Measurements from ENCODE around the gene LPAR3. TPM values are rescaled to one million over a fixed set of nuclear protein-coding genes. Genes with fewer than 3 reads are reported as not detected.

The LPAR3 gene
- polyA plus RNA-seq, 3 donors = 0.03 to 6.0 (median 0.11) TPM

- WGBS, 3 donors = 47 to 65% (median 48%) methylated on average over 13 of the region's 13 CpGs
- H3K27ac ChIP-seq (ENCODE audit: low read depth, low read length) = no peak overlapping the region
These were observed 128.9 kb downstream of the LPAR3 start for GRCh38 chr1:84763912-84764680.

DNA sequence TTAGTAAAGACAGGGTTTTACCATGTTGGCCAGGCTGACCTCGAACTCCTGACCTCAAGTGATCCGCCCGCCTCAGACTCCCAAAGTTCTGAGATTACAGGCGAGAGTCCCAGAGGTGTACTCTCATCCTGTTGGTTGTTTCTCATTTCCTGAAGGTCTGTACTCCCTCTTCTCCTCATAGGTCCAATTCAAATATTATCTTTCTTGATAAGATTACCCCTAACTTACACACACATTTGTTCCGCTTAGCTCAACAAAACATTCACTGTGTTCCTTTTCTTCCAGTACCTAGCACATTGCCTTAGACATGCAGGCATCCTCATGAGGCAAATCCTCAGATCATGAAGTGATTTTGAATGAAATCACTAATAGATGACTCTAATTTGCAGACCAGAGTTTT lies 130.3 kb downstream of the LPAR3 start:
- H3K27ac ChIP-seq (ENCODE audit: low read depth, low read length) = no peak overlapping the region
- WGBS, 3 donors = 49 to 85% (median 76%) methylated on average over 5 of the region's 5 CpGs

Other genes with a start within 250 kb of the LPAR3 start
- gene SSX2IP, start 202.7 kb downstream of the LPAR3 start, polyA plus RNA-seq = 1 to 10 TPM in 2 of 3 donors, under 1 TPM in 1; 0.85 to 1.3 (median 1.2) TPM
- under 1 TPM in 2 of 3 donors, not detected in 1; 0.36 to 0.38 TPM for gene MCOLN2, start 103.9 kb upstream of the LPAR3 start, polyA plus RNA-seq
- gene MCOLN3, start 155.3 kb upstream of the LPAR3 start, polyA plus RNA-seq = 1 to 10 TPM; 1.1 to 3.1 (median 1.5) TPM

Data from adipose tissue (tissue), 3 donors.